Measurements from ENCODE around the gene ZNF185.

Gene ZNF185

DNA sequence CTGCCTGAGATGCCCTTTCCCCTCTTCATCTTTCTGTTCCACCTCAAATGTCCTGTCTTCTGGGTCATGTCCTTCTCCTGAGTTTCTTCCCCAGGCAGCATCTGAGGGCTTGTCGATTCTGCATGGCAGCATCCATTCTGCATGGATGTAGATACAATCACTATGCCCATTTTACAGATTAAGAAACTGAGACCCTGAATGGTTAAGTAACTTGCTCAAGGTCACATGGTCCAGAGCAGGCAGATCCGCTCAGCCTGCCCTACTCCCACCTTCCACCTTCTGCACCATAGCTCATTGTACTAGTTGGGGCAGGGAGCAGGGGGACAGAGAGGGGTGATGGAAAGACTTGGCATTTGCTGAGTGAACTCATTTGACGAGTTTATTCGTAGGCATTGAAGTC lies 32.0 kb downstream of the ZNF185 start:
- in situ Hi-C loops (cut with HindIII; ENCODE audit: low pct_unique_long_range_greater_than_20kb, low sequenced_read_pairs), result no loop called here
- TF ChIP-seq JUND (IDR thresholded peaks at IDR 0.05; ENCODE audit: low read depth), result no peak
- DNase-seq (ENCODE audit: low read depth in 1 of 2, low spot score in 1 of 2), result no peak

GRCh38 chrX:152930516-152930915 lies 32.6 kb downstream of the ZNF185 start:
- no peak for DNase-seq (ENCODE audit: low read depth in 1 of 2, low spot score in 1 of 2)
- in situ Hi-C loops (cut with HindIII; ENCODE audit: low pct_unique_long_range_greater_than_20kb, low sequenced_read_pairs), result no loop called here
- TF ChIP-seq JUND (IDR thresholded peaks at IDR 0.05; ENCODE audit: low read depth), result no peak

- in situ Hi-C loops (cut with HindIII; ENCODE audit: low pct_unique_long_range_greater_than_20kb, low sequenced_read_pairs), result no loop called here
- no peak for DNase-seq (ENCODE audit: low read depth in 1 of 2, low spot score in 1 of 2)
- TF ChIP-seq JUND (IDR thresholded peaks at IDR 0.05; ENCODE audit: low read depth), result no peak
Measured at GRCh38 chrX:152932144-152932543, 34.3 kb downstream of the ZNF185 start.

GRCh38 chrX:152932598-152933175 lies 34.8 kb downstream of the ZNF185 start:
- in situ Hi-C loops (cut with HindIII; ENCODE audit: low pct_unique_long_range_greater_than_20kb, low sequenced_read_pairs), result no loop called here
- DNase-seq (ENCODE audit: low read depth in 1 of 2, low spot score in 1 of 2), result no peak
- TF ChIP-seq JUND (IDR thresholded peaks at IDR 0.05; ENCODE audit: low read depth), result no peak

DNA sequence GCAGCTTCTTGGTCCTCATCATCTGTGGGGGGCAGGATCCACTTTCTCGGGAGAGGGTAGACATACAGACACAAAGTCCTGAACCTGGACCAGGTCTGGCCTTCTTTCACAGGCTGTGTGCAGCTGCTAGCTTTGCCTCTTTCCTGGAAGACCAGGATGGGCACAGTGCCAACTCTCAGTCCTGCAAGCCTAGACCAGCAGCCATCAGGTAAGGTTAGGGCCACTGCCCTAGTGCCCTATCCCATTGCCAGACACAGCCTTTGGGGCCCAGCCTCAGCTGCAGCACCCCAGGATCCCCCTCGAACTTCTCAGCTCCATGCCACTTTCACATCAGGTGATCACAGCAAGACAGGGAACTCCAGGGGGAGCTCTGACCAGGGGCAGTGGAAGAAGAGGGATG lies 38.4 kb downstream of the ZNF185 start:
- no peak for TF ChIP-seq JUND (IDR thresholded peaks at IDR 0.05; ENCODE audit: low read depth)
- DNase-seq (ENCODE audit: low read depth in 1 of 2, low spot score in 1 of 2), result no peak
- in situ Hi-C loops (cut with HindIII; ENCODE audit: low pct_unique_long_range_greater_than_20kb, low sequenced_read_pairs), result no loop called here

DNA sequence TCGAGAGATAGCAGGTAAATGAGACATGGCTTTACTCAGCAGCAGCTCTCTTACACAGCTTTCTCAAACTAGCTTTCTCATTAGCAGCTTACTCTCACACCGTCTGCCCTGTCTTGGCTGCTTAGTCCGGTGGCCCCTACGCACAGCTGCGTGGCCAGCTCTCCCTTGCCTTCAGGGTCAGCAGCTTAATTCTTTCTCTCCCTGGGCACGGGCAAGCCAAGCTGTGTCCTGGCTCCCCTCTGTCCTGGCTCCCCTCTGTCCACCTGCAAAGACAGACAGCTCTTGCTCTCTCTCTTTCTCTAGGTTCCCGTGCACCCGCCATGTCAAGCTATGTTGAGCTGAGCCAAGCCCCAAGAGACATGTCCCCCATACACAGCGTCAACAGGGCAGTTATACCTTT lies 39.4 kb downstream of the ZNF185 start:
- in situ Hi-C loops (cut with HindIII; ENCODE audit: low pct_unique_long_range_greater_than_20kb, low sequenced_read_pairs), result no loop called here
- no peak for TF ChIP-seq JUND (IDR thresholded peaks at IDR 0.05; ENCODE audit: low read depth)
- no peak for DNase-seq (ENCODE audit: low read depth in 1 of 2, low spot score in 1 of 2)

DNA sequence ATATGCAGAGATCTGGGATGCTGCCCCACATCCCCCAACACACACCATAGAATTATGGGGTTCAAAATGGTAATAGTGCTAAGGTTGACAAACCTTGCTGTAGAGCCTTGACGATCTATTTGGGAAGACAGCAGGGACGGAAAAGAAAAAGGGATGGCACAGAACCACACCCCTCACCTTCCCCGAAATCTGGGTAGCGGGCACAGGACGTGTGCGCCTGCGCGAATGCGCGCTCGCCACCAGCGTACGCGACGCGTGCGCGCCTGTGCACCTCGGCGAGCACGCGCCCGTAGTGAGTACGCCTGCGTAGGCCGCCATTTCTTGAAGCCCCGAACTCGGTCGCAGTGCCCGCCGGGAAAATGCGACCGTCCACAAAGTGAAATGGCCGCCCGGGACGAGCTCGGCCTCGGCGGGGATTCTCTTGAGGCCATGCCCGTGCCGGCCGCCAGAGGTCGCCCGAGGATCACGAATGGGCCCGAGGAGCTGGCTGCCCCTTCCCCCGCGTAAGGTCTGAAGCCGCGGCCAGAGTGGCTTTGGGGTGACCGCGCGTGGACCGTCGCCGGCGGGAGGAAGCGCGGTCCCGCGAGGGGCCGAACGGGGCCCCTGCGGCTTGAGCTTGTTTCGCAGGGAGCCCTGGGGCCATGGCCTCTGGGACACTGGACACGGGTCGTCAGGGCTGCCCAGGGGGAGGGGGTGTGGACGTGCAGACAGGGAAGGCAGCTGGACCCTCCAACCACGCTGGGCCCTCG lies 43.6 kb downstream of the ZNF185 start:
- peak; percentile 57 to 91 for DNase-seq (ENCODE audit: low read depth in 1 of 2, low spot score in 1 of 2)
- in situ Hi-C loops (cut with HindIII; ENCODE audit: low pct_unique_long_range_greater_than_20kb, low sequenced_read_pairs), result no loop called here
- TF ChIP-seq JUND (IDR thresholded peaks at IDR 0.05; ENCODE audit: low read depth), result no peak

DNA sequence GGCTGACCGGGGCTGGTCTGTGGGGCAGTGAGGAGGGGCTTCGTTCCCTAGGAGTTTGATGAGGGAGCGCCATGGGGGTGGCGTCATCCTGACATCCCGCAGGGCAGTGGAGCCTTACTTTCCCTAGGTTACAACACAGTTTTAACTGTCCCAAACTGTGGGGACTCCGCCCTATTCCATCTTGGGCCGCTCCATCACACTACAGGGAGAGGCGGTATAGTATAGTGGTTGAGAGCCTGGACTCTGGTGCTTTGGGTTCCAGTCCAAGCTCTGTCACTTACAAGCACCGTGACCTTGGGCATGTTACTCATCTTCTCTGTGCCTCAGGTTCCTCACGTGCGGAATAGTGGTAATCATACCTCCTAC lies 44.2 kb downstream of the ZNF185 start:
- no peak for TF ChIP-seq JUND (IDR thresholded peaks at IDR 0.05; ENCODE audit: low read depth)
- in situ Hi-C loops (cut with HindIII; ENCODE audit: low pct_unique_long_range_greater_than_20kb, low sequenced_read_pairs), result no loop called here
- no peak for DNase-seq (ENCODE audit: low read depth in 1 of 2, low spot score in 1 of 2)

DNA sequence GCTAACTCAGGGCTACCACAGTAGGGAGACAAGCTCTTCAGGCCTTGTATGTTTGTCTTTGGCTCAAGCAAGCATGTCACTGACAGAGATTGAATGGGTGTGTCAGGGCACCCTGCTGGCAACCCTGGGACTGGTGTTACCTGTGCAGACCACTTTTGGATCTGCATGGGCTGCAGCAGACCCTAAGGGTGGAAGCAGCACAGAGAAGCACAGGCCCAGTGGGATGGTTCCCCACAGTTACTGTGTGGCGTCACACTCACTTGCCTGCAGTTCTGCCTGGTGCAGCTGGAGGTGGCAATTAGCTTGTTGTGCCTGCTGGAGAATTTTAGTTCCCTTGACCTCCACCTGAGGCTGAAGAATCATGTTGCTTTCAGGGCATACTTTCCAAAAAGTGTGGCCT lies 46.0 kb downstream of the ZNF185 start:
- in situ Hi-C loops (cut with HindIII; ENCODE audit: low pct_unique_long_range_greater_than_20kb, low sequenced_read_pairs), result no loop called here
- DNase-seq (ENCODE audit: low read depth in 1 of 2, low spot score in 1 of 2), result no peak
- no peak for TF ChIP-seq JUND (IDR thresholded peaks at IDR 0.05; ENCODE audit: low read depth)

- no peak for DNase-seq (ENCODE audit: low read depth in 1 of 2, low spot score in 1 of 2)
- TF ChIP-seq JUND (IDR thresholded peaks at IDR 0.05; ENCODE audit: low read depth), result no peak
- in situ Hi-C loops (cut with HindIII; ENCODE audit: low pct_unique_long_range_greater_than_20kb, low sequenced_read_pairs), result no loop called here
Measured at GRCh38 chrX:152945021-152945979, 47.4 kb downstream of the ZNF185 start.

DNA sequence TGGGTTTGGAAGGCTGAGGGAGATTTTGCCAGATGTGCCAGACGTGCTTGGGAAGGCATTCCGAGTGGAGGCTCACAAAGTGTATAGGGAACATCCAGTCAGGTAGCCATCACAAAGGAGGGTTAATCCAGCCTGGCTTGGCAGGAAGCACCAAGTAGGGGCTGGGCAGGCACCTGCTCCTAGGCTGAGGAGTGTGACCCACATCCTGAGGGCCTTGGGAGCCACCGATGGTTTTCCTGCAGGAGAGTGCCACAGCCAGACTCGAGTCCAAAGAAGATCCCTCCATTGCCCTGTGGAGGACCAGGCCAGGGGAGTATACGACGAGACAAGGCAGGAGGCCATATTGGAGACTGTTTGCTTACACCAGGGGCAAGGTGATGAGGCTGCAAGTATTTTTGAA lies 48.8 kb downstream of the ZNF185 start:
- in situ Hi-C loops (cut with HindIII; ENCODE audit: low pct_unique_long_range_greater_than_20kb, low sequenced_read_pairs), result no loop called here
- no peak for DNase-seq (ENCODE audit: low read depth in 1 of 2, low spot score in 1 of 2)
- TF ChIP-seq JUND (IDR thresholded peaks at IDR 0.05; ENCODE audit: low read depth), result no peak

Measured in T47D (cell line).